HEK293 (cell line): ENCODE results near the gene SIDT2.
A peak's percentile ranks its signal among the peaks of the same experiment; 100 is the strongest.

Experiments
- CTCF ChIA-PET: fragments of 350-600 bp; formaldehyde crosslinking; extraction: SDS; loops from one replicate; lab custom pipeline; 2021; ENCODE audit warnings: antibody characterized with exemption; lab: Yijun Ruan, JAX
- POLR2A ChIA-PET: fragments of 300-600 bp; formaldehyde crosslinking; extraction: SDS; loops from one replicate; lab custom pipeline; 2020; ENCODE audit warnings: antibody characterized with exemption, inconsistent platforms; lab: Yijun Ruan, JAX
- H3K27ac ChIP-seq: fragments of 200-500 bp; sonication (Bioruptor generic); 2 replicates; pipeline ENCODE4 v1.5.1; 2014; ENCODE audit warnings: low read depth, low read length, control low read depth, inconsistent platforms; ENCODE audit errors: extremely low read depth
- H3K36me3 ChIP-seq, 2 experiments: fragments of 200-500 bp in 1 of 2; sonication (Bioruptor generic) in 1 of 2; 1 replicate in 1 of 2; 2 replicates in 1 of 2; pipeline ENCODE4 v1.5.1; 2014 to 2017; ENCODE audit warnings: inconsistent platforms in 2 of 2, low read length in 2 of 2; ENCODE audit not compliant: control insufficient read depth in 2 of 2, insufficient read depth in 1 of 2
- H3K4me1 ChIP-seq: fragments of 200-500 bp; sonication (Bioruptor generic); 2 replicates; pipeline ENCODE4 v1.5.1; 2014; ENCODE audit warnings: mild to moderate bottlenecking, low read length, inconsistent platforms; ENCODE audit not compliant: control insufficient read depth, insufficient read depth
- H3K4me3 ChIP-seq: 2 replicates; pipeline ENCODE4 v1.5.1; 2011; ENCODE audit warnings: low read depth, mild to moderate bottlenecking, control low read depth, low read length, moderate library complexity
- H3K9me3 ChIP-seq: fragments of 200-500 bp; sonication (Bioruptor generic); 2 replicates; pipeline ENCODE4 v1.5.1; 2014; ENCODE audit warnings: low read depth, low read length, inconsistent platforms; ENCODE audit not compliant: control insufficient read depth, insufficient read depth
- GLIS2 ChIP-seq: fragments of 450-650 bp; formaldehyde crosslinking; IDR thresholded peaks from 2 replicates; pipeline ENCODE4 v1.5.1; 2016; ENCODE audit warnings: missing biosample characterization, missing genetic modification characterization
- KLF7 ChIP-seq: fragments of 450-650 bp; formaldehyde crosslinking; IDR thresholded peaks from 2 replicates; pipeline ENCODE4 v1.5.1; 2016; ENCODE audit warnings: missing biosample characterization, missing genetic modification characterization, borderline replicate concordance
- KLF9 ChIP-seq: fragments of 450-650 bp; formaldehyde crosslinking; IDR thresholded peaks from 2 replicates; pipeline ENCODE4 v1.5.1; 2016; ENCODE audit warnings: missing biosample characterization, missing genetic modification characterization, low read depth
- PRDM6 ChIP-seq: fragments of 450-650 bp; formaldehyde crosslinking; IDR thresholded peaks from 2 replicates; pipeline ENCODE4 v1.5.1; 2017; ENCODE audit warnings: missing biosample characterization, missing genetic modification characterization
- REPIN1 ChIP-seq: fragments of 450-650 bp; formaldehyde crosslinking; IDR thresholded peaks from 2 replicates; pipeline ENCODE4 v1.5.1; 2017; ENCODE audit warnings: missing biosample characterization, missing genetic modification characterization, low read depth
- TSHZ1 ChIP-seq: fragments of 450-650 bp; formaldehyde crosslinking; IDR thresholded peaks from 2 replicates; pipeline ENCODE4 v1.5.1; 2016; ENCODE audit warnings: missing biosample characterization, missing genetic modification characterization, borderline replicate concordance
- ZFP37 ChIP-seq: fragments of 450-650 bp; formaldehyde crosslinking; IDR thresholded peaks from 2 replicates; pipeline ENCODE4 v1.5.1; 2016; ENCODE audit warnings: missing biosample characterization, missing genetic modification characterization
- ZNF132 ChIP-seq: fragments of 450-650 bp; formaldehyde crosslinking; IDR thresholded peaks from 2 replicates; pipeline ENCODE4 v1.5.1; 2017; ENCODE audit warnings: missing biosample characterization, missing genetic modification characterization, borderline replicate concordance
- ZNF24 ChIP-seq: fragments of 450-650 bp; formaldehyde crosslinking; IDR thresholded peaks from 2 replicates; pipeline ENCODE4 v1.5.1; 2016; ENCODE audit warnings: missing biosample characterization, missing genetic modification characterization
- ZNF311 ChIP-seq: fragments of 450-650 bp; formaldehyde crosslinking; IDR thresholded peaks from 2 replicates; pipeline ENCODE4 v1.5.1; 2017; ENCODE audit warnings: missing biosample characterization, missing genetic modification characterization, borderline replicate concordance
- ZNF341 ChIP-seq: fragments of 450-650 bp; formaldehyde crosslinking; IDR thresholded peaks from 2 replicates; pipeline ENCODE4; 2016; ENCODE audit warnings: low read depth, missing biosample characterization, missing genetic modification characterization
- ZNF350 ChIP-seq: fragments of 450-650 bp; formaldehyde crosslinking; IDR thresholded peaks from 2 replicates; pipeline ENCODE4 v1.5.0; 2017; ENCODE audit warnings: missing biosample characterization, mild to moderate bottlenecking, missing genetic modification characterization
- ZNF473 ChIP-seq: fragments of 450-650 bp; formaldehyde crosslinking; IDR thresholded peaks from 2 replicates; pipeline ENCODE4 v1.5.1; 2017; ENCODE audit warnings: missing biosample characterization, missing genetic modification characterization
- ZNF561 ChIP-seq: fragments of 450-650 bp; IDR thresholded peaks from 2 replicates; pipeline ENCODE4 v1.5.1; 2018; ENCODE audit warnings: missing biosample characterization, missing genetic modification characterization, borderline replicate concordance
- ZNF580 ChIP-seq: fragments of 450-650 bp; formaldehyde crosslinking; IDR thresholded peaks from 2 replicates; pipeline ENCODE4 v1.5.1; 2016; ENCODE audit warnings: missing biosample characterization, missing genetic modification characterization
- ZNF596 ChIP-seq: fragments of 450-650 bp; IDR thresholded peaks from 2 replicates; pipeline ENCODE4 v1.5.0; 2018; ENCODE audit warnings: missing biosample characterization, mild to moderate bottlenecking, missing genetic modification characterization, moderate library complexity
- ZNF610 ChIP-seq: fragments of 450-650 bp; formaldehyde crosslinking; IDR thresholded peaks from 2 replicates; pipeline ENCODE4 v1.5.1; 2016; ENCODE audit warnings: missing biosample characterization, missing genetic modification characterization, borderline replicate concordance
- ZNF654 ChIP-seq: fragments of 450-650 bp; formaldehyde crosslinking; IDR thresholded peaks from 2 replicates; pipeline ENCODE4 v1.5.1; 2016; ENCODE audit warnings: low read depth, missing biosample characterization, missing genetic modification characterization
- ZNF704 ChIP-seq: fragments of 450-650 bp; formaldehyde crosslinking; IDR thresholded peaks from 2 replicates; pipeline ENCODE4 v1.5.1; 2016; ENCODE audit warnings: missing biosample characterization, missing genetic modification characterization
- ZNF785 ChIP-seq: fragments of 450-650 bp; formaldehyde crosslinking; IDR thresholded peaks from 2 replicates; pipeline ENCODE4 v1.5.1; 2016; ENCODE audit warnings: missing biosample characterization, missing genetic modification characterization
- ZNF791 ChIP-seq: fragments of 450-650 bp; formaldehyde crosslinking; IDR thresholded peaks from 2 replicates; pipeline ENCODE4 v1.5.1; 2016; ENCODE audit warnings: missing biosample characterization, missing genetic modification characterization
- ZSCAN23 ChIP-seq: fragments of 450-650 bp; formaldehyde crosslinking; IDR thresholded peaks from 2 replicates; pipeline ENCODE4 v1.5.1; 2016; ENCODE audit warnings: missing biosample characterization, missing genetic modification characterization
- ZXDB ChIP-seq: fragments of 450-650 bp; formaldehyde crosslinking; IDR thresholded peaks from 2 replicates; pipeline ENCODE4 v1.5.1; 2016; ENCODE audit warnings: missing biosample characterization, missing genetic modification characterization

The SIDT2 gene

GRCh38 chr11:117160826-117161225 is 17.7 kb upstream of the SIDT2 start:
- Histone ChIP-seq H3K27ac (no peak overlapping the region), H3K4me3 (no peak overlapping the region), H3K4me1 (no peaks in the 10 kb centered on the region), H3K36me3 (peaks cover 35 to 85% of the 10 kb centered on the region in 2 experiments)
- POLR2A ChIA-PET = interaction anchor here (0.5 to 2.1 kb wide), 3 partner anchors 13 to 27 kb away, joined by 3 to 8 read pairs (median 5); partner anchors contain the start of gene SIDT2
- TF ChIP-seq PRDM6 (tag by site-specific recombination) = peak; percentile 30; the same call in 1 of the 2 replicates
- no peak for TF ChIP-seq ZNF350 (tag by site-specific recombination)
- TF ChIP-seq ZNF610 (tag by site-specific recombination) = no peak
- no peak for TF ChIP-seq TSHZ1 (tag by site-specific recombination)
- no peak for TF ChIP-seq ZNF311 (tag by site-specific recombination)
- no peak for TF ChIP-seq ZNF132 (tag by site-specific recombination)
- no peak for TF ChIP-seq ZNF580 (tag by site-specific recombination)
- TF ChIP-seq ZNF341 (tag by site-specific recombination) = no peak
- TF ChIP-seq GLIS2 = no peak
- TF ChIP-seq, all 188 proteins: peak for 1
- CTCF ChIA-PET = interaction anchor here (1.5 to 1.8 kb wide), 2 partner anchors 11 to 18 kb away, joined by 3 to 5 read pairs; partner anchors contain the start of gene SIDT2
- H3K9me3 ChIP-seq = no peaks in the 10 kb centered on the region

GRCh38 chr11:117166491-117166890 is 12.1 kb upstream of the SIDT2 start:
- H3K4me1 ChIP-seq = no peaks in the 10 kb centered on the region
- peaks cover 47 to 90% of the 10 kb centered on the region in 2 experiments for H3K36me3 ChIP-seq
- no peak overlapping the region for H3K27ac ChIP-seq
- H3K4me3 ChIP-seq = no peak overlapping the region
- TF ChIP-seq ZFP37 (no peak), REPIN1 (no peak)
- TF ChIP-seq, all 188 proteins: peak for 0
- CTCF ChIA-PET = interaction anchor here (1.0 to 1.5 kb wide), 2 partner anchors 10 to 12 kb away, joined by 3 to 5 read pairs; partner anchors contain the start of gene SIDT2
- no peaks in the 10 kb centered on the region for H3K9me3 ChIP-seq
- POLR2A ChIA-PET = interaction anchor here (1.5 to 2.1 kb wide), 2 partner anchors 12 to 22 kb away, joined by 5 read pairs; partner anchors contain the start of genes PAFAH1B2 and SIDT2

- H3K9me3 ChIP-seq = no peaks in the 10 kb centered on the region
- H3K4me3 ChIP-seq = no peak overlapping the region
- CTCF ChIA-PET = interaction anchor here (1.2 kb wide), 1 partner anchor 23 kb away, joined by 6 read pairs; no protein-coding TSS in a partner anchor
- no peak overlapping the region for H3K27ac ChIP-seq
- POLR2A ChIA-PET = interaction anchor here (0.9 kb wide), 1 partner anchor 26 kb away, joined by 3 read pairs; the partner anchor contains the start of gene PAFAH1B2
- no peaks in the 10 kb centered on the region for H3K4me1 ChIP-seq
- peaks cover 26 to 63% of the 10 kb centered on the region in 2 experiments for H3K36me3 ChIP-seq
- no peak for TF ChIP-seq ZXDB (tag by site-specific recombination)
- TF ChIP-seq ZNF561 (tag by site-specific recombination) = no peak
- TF ChIP-seq ZNF473 = no peak
- no peak for TF ChIP-seq KLF9 (tag by site-specific recombination)
- TF ChIP-seq ZSCAN23 (tag by site-specific recombination) = no peak
- no peak for TF ChIP-seq ZNF610 (tag by site-specific recombination)
- no peak for TF ChIP-seq ZNF704 (tag by site-specific recombination)
- TF ChIP-seq KLF7 = no peak
- TF ChIP-seq ZNF596 (tag by site-specific recombination) = no peak
- TF ChIP-seq ZNF791 (tag by site-specific recombination) = no peak
- no peak for TF ChIP-seq ZNF24
- TF ChIP-seq ZNF785 (tag by site-specific recombination) = no peak
- TF ChIP-seq ZNF654 (tag by site-specific recombination) = no peak
Measured at GRCh38 chr11:117169736-117170135, 8.8 kb upstream of the SIDT2 start.
